Endodermal cell (in vitro differentiated cells): ENCODE data around the gene EYS. TPM values are rescaled to one million over a fixed set of nuclear protein-coding genes. Genes with fewer than 3 reads are reported as not detected.

Experiments used
- DNase-seq: peaks from one replicate; pipeline ENCODE4 v3.0.0-alpha.2; 2017
- H3K27ac ChIP-seq: 2 replicates; pipeline ENCODE4 v1.5.1; 2013; ENCODE audit warnings: mild to moderate bottlenecking, low read depth, low read length, moderate library complexity
- H3K27me3 ChIP-seq: 2 replicates; pipeline ENCODE4 v1.6.1; 2013; ENCODE audit warnings: mild to moderate bottlenecking, low read length, moderate library complexity; ENCODE audit not compliant: insufficient read depth, control insufficient read depth, poor library complexity, severe bottlenecking
- H3K36me3 ChIP-seq: 2 replicates; pipeline ENCODE4 v1.7.0; 2013; ENCODE audit warnings: mild to moderate bottlenecking, low read length, moderate library complexity; ENCODE audit not compliant: control insufficient read depth, insufficient read depth
- H3K4me1 ChIP-seq: one replicate; pipeline ENCODE4 v1.7.0; 2013; ENCODE audit warnings: low read length; ENCODE audit not compliant: control insufficient read depth, insufficient read depth
- H3K4me3 ChIP-seq: 2 replicates; pipeline ENCODE4 v1.5.1; 2013; ENCODE audit warnings: mild to moderate bottlenecking, low read length, moderate library complexity
- H3K9ac ChIP-seq: 2 replicates; pipeline ENCODE4 v1.6.1; 2013; ENCODE audit warnings: mild to moderate bottlenecking, low read length, moderate library complexity; ENCODE audit not compliant: poor library complexity, severe bottlenecking; ENCODE audit errors: extremely low read depth
- H3K9me3 ChIP-seq: 2 replicates; pipeline ENCODE4 v1.6.1; 2013; ENCODE audit warnings: mild to moderate bottlenecking, low read length, moderate library complexity; ENCODE audit not compliant: control insufficient read depth
- H3K27ac Mint-ChIP-seq: 2 replicates; pipeline ENCODE4 v1.8.0; 2020; ENCODE audit warnings: mixed read lengths
- H3K27me3 Mint-ChIP-seq: 2 replicates; pipeline ENCODE4 v1.8.0; 2021; ENCODE audit warnings: mild to moderate bottlenecking, mixed read lengths; ENCODE audit not compliant: insufficient read depth
- H3K36me3 Mint-ChIP-seq: 2 replicates; pipeline ENCODE4 v1.8.0; 2020; ENCODE audit warnings: low read depth, mixed read lengths
- H3K4me1 Mint-ChIP-seq: 2 replicates; pipeline ENCODE4 v1.8.0; 2020; ENCODE audit warnings: mixed read lengths
- H3K4me3 Mint-ChIP-seq: 2 replicates; pipeline ENCODE4 v1.8.0; 2020; ENCODE audit warnings: mild to moderate bottlenecking, moderate library complexity, mixed read lengths
- H3K9me3 Mint-ChIP-seq: 2 replicates; pipeline ENCODE4 v1.8.0; 2020; ENCODE audit warnings: mild to moderate bottlenecking, mixed read lengths
- WGBS, 2 experiments: methylation state at CpG; one replicate each; pipeline versions ENCODE4 v1.1.5 to v1.1.7; 2013; ENCODE audit warnings: missing lambda C conversion rate in 2 of 2, mixed read lengths in 1 of 2; ENCODE audit not compliant: insufficient coverage in 1 of 2, insufficient read length in 1 of 2; 5-methylcytosine and 5-hydroxymethylcytosine counted together
- total RNA-seq, 2 donors: library from RNA; stranded (reverse); fragmentation: NEBNext Ultra II Directional in 1 of 2; extraction: Animal tissue kit (Norgen Biotek cat#: 25700) in 1 of 2; gene quantifications; 2 replicates in 1 of 2; 3 replicates in 1 of 2; pipeline ENCODE4 v1.2.1, GENCODE V29; 2021
- TF ChIP-seq, protein P1 (sequence below): fragments of 200-600 bp; sonication (generic); conservative IDR thresholded peaks from 2 replicates; pipeline ENCODE4 v1.5.0; 2021; ENCODE audit warnings: antibody characterized with exemption, mild to moderate bottlenecking

Gene EYS
- total RNA-seq, 2 donors from 2014 or later = 0.31 to 0.70 TPM

- Histone ChIP-seq H3K27me3 (peaks cover 89% of the 10 kb centered on the region), H3K9me3 (no peaks in the 10 kb centered on the region), H3K4me1 (no peaks in the 10 kb centered on the region), H3K9ac (no peak overlapping the region), H3K36me3 (no peaks in the 10 kb centered on the region), H3K4me3 (no peak overlapping the region), H3K27ac (no peak overlapping the region)
- no peak overlapping the region for H3K27ac Mint-ChIP-seq
- H3K9me3 Mint-ChIP-seq = no peaks in the 10 kb centered on the region
- TF ChIP-seq, protein P1, sequence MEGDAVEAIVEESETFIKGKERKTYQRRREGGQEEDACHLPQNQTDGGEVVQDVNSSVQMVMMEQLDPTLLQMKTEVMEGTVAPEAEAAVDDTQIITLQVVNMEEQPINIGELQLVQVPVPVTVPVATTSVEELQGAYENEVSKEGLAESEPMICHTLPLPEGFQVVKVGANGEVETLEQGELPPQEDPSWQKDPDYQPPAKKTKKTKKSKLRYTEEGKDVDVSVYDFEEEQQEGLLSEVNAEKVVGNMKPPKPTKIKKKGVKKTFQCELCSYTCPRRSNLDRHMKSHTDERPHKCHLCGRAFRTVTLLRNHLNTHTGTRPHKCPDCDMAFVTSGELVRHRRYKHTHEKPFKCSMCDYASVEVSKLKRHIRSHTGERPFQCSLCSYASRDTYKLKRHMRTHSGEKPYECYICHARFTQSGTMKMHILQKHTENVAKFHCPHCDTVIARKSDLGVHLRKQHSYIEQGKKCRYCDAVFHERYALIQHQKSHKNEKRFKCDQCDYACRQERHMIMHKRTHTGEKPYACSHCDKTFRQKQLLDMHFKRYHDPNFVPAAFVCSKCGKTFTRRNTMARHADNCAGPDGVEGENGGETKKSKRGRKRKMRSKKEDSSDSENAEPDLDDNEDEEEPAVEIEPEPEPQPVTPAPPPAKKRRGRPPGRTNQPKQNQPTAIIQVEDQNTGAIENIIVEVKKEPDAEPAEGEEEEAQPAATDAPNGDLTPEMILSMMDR = no peak
- no peaks in the 10 kb centered on the region for H3K4me1 Mint-ChIP-seq
- H3K36me3 Mint-ChIP-seq = no peaks in the 10 kb centered on the region
- H3K27me3 Mint-ChIP-seq = peaks cover 79% of the 10 kb centered on the region
- DNase-seq = no peak
- no peak overlapping the region for H3K4me3 Mint-ChIP-seq
Measured at GRCh38 chr6:63798378-63798777, 1908.6 kb downstream of the EYS start.

- Mint-ChIP-seq H3K4me3 (no peak overlapping the region), H3K9me3 (no peaks in the 10 kb centered on the region), H3K27me3 (peaks cover 79% of the 10 kb centered on the region), H3K36me3 (no peaks in the 10 kb centered on the region), H3K4me1 (no peaks in the 10 kb centered on the region), H3K27ac (no peak overlapping the region)
- Histone ChIP-seq H3K9ac (no peak overlapping the region), H3K27ac (no peak overlapping the region), H3K36me3 (no peaks in the 10 kb centered on the region), H3K27me3 (peaks cover 89% of the 10 kb centered on the region), H3K9me3 (no peaks in the 10 kb centered on the region), H3K4me1 (no peaks in the 10 kb centered on the region), H3K4me3 (no peak overlapping the region)
- no peak for DNase-seq
- TF ChIP-seq, protein P1 = no peak
Measured at GRCh38 chr6:63797721-63798120, 1909.3 kb downstream of the EYS start.

DNA sequence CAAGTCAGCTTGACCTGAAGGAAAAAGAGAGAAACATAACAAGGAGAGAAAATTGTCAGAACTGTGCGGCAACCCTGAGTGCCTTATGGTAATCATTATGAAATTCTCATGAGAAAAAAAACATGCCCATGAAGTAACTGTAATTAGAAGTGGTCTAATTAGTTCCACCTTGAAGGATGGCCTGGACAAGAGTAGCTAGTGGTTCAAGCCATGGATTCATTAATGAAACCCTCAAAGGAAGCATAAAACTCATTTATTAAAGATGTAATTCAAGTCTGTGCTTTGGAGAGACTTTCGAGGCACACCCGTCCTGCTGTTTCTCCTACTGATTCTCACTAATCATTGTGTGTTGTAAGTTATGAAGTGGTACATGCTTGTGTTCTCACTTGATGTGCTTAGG lies 1911.2 kb downstream of the EYS start:
- no peak overlapping the region for H3K27ac Mint-ChIP-seq
- Histone ChIP-seq H3K4me3 (no peak overlapping the region), H3K27ac (no peak overlapping the region), H3K27me3 (peaks cover 95% of the 10 kb centered on the region), H3K9me3 (no peaks in the 10 kb centered on the region), H3K4me1 (no peaks in the 10 kb centered on the region), H3K36me3 (no peaks in the 10 kb centered on the region), H3K9ac (no peak overlapping the region)
- TF ChIP-seq, protein P1 = no peak
- no peaks in the 10 kb centered on the region for H3K4me1 Mint-ChIP-seq
- H3K27me3 Mint-ChIP-seq = peaks cover 71% of the 10 kb centered on the region
- no peaks in the 10 kb centered on the region for H3K36me3 Mint-ChIP-seq
- DNase-seq = no peak
- 93 to 97% methylated on average over 2 to 3 of the region's 3 CpGs for WGBS, 2 experiments
- no peaks in the 10 kb centered on the region for H3K9me3 Mint-ChIP-seq
- H3K4me3 Mint-ChIP-seq = no peak overlapping the region
